Measurements from ENCODE around the gene GNAQ.

The GNAQ gene

GRCh38 chr9:78031893-78032729, 500 bp upstream of the GNAQ start:
- no peak for DNase-seq (ENCODE audit: low read depth)

- DNase-seq (ENCODE audit: low read depth) = no peak
Measured at GRCh38 chr9:78030553-78031443, 813 bp downstream of the GNAQ start.

- no peak for DNase-seq (ENCODE audit: low read depth)
Measured at GRCh38 chr9:78030296-78030552, 1.4 kb downstream of the GNAQ start.

GRCh38 chr9:78029551-78030295, 1.9 kb downstream of the GNAQ start:
- DNase-seq (ENCODE audit: low read depth) = no peak

- no peak for DNase-seq (ENCODE audit: low read depth)
Measured at GRCh38 chr9:78028926-78029325, 2.7 kb downstream of the GNAQ start.

- no peak for DNase-seq (ENCODE audit: low read depth)
Measured at GRCh38 chr9:78026947-78027346, 4.7 kb downstream of the GNAQ start.

- DNase-seq (ENCODE audit: low read depth) = no peak
Measured at GRCh38 chr9:78026416-78026815, 5.2 kb downstream of the GNAQ start.

GRCh38 chr9:78025186-78025585, 6.4 kb downstream of the GNAQ start:
- no peak for DNase-seq (ENCODE audit: low read depth)

- no peak for DNase-seq (ENCODE audit: low read depth)
Measured at GRCh38 chr9:78023003-78023741, 8.4 kb downstream of the GNAQ start.

- no peak for DNase-seq (ENCODE audit: low read depth)
Measured at GRCh38 chr9:78021697-78022096, 9.9 kb downstream of the GNAQ start.

- DNase-seq (ENCODE audit: low read depth) = no peak
Measured at GRCh38 chr9:78017190-78017693, 14.4 kb downstream of the GNAQ start.

- DNase-seq (ENCODE audit: low read depth) = no peak
Measured at GRCh38 chr9:78015241-78015640, 16.4 kb downstream of the GNAQ start.

- no peak for DNase-seq (ENCODE audit: low read depth)
Measured at GRCh38 chr9:78014776-78015175, 16.8 kb downstream of the GNAQ start.

GRCh38 chr9:78013934-78014333, 17.7 kb downstream of the GNAQ start:
- DNase-seq (ENCODE audit: low read depth) = no peak

GRCh38 chr9:78011049-78011448, 20.6 kb downstream of the GNAQ start:
- DNase-seq (ENCODE audit: low read depth) = no peak

- DNase-seq (ENCODE audit: low read depth) = no peak
Measured at GRCh38 chr9:78010445-78010844, 21.2 kb downstream of the GNAQ start.

- DNase-seq (ENCODE audit: low read depth) = no peak
Measured at GRCh38 chr9:78009186-78009585, 22.4 kb downstream of the GNAQ start.

- DNase-seq (ENCODE audit: low read depth) = no peak
Measured at GRCh38 chr9:78006734-78007133, 24.9 kb downstream of the GNAQ start.

- DNase-seq (ENCODE audit: low read depth) = no peak
Measured at GRCh38 chr9:78005231-78006002, 26.2 kb downstream of the GNAQ start.

- DNase-seq (ENCODE audit: low read depth) = no peak
Measured at GRCh38 chr9:78004478-78005229, 27.0 kb downstream of the GNAQ start.
